Hindlimb muscle (tissue), 1 donor: ENCODE results near the gene CIDEA. TPM values are rescaled to one million over a fixed set of nuclear protein-coding genes. Genes with fewer than 3 reads are reported as not detected.

Source experiments
- DNase-seq: peaks from one replicate; pipeline ENCODE4 v3.0.0-alpha.2; 2013
- polyA plus RNA-seq: library from polyadenylated mRNA; unstranded; fragments of 120-200 nt; gene quantifications from one replicate; pipeline ENCODE4 v1.2.1, GENCODE V29; 2013; ENCODE audit not compliant: insufficient read length

The CIDEA gene
- polyA plus RNA-seq, 1 donor = 0.30 TPM

GRCh38 chr18:12276736-12277554, 22.8 kb downstream of the CIDEA start:
- DNase-seq = no peak

- DNase-seq = no peak
Observed at GRCh38 chr18:12278215-12278671, 24.1 kb downstream of the CIDEA start.

- DNase-seq = peak; percentile 83
Observed at GRCh38 chr18:12278741-12279682, 24.9 kb downstream of the CIDEA start.

GRCh38 chr18:12279781-12280531, 25.8 kb downstream of the CIDEA start:
- DNase-seq = no peak

- no peak for DNase-seq
Observed at GRCh38 chr18:12281861-12282260, 27.7 kb downstream of the CIDEA start.

- DNase-seq = no peak
Observed at GRCh38 chr18:12282442-12283039, 28.4 kb downstream of the CIDEA start.

- no peak for DNase-seq
Observed at GRCh38 chr18:12283256-12283655, 29.1 kb downstream of the CIDEA start.

- no peak for DNase-seq
Observed at GRCh38 chr18:12283666-12284065, 29.5 kb downstream of the CIDEA start.

- DNase-seq = no peak
Observed at GRCh38 chr18:12287131-12287681, 33.0 kb downstream of the CIDEA start.

GRCh38 chr18:12287684-12288402, 33.7 kb downstream of the CIDEA start:
- DNase-seq = peak; percentile 83

- no peak for DNase-seq
Observed at GRCh38 chr18:12288403-12288755, 34.2 kb downstream of the CIDEA start.

- DNase-seq = no peak
Observed at GRCh38 chr18:12290086-12290485, 35.9 kb downstream of the CIDEA start.

- no peak for DNase-seq
Observed at GRCh38 chr18:12291161-12291560, 37.0 kb downstream of the CIDEA start.

GRCh38 chr18:12291690-12292089, 37.5 kb downstream of the CIDEA start:
- no peak for DNase-seq

GRCh38 chr18:12293831-12294230, 39.7 kb downstream of the CIDEA start:
- no peak for DNase-seq

- no peak for DNase-seq
Observed at GRCh38 chr18:12295389-12296086, 41.4 kb downstream of the CIDEA start.

- DNase-seq = no peak
Observed at GRCh38 chr18:12296087-12296403, 41.9 kb downstream of the CIDEA start.

- no peak for DNase-seq
Observed at GRCh38 chr18:12296457-12296856, 42.3 kb downstream of the CIDEA start.

GRCh38 chr18:12299862-12300261, 45.7 kb downstream of the CIDEA start:
- DNase-seq = no peak

- DNase-seq = no peak
Observed at GRCh38 chr18:12301263-12302005, 47.3 kb downstream of the CIDEA start.
